LNCaP clone FGC (cell line): Measurements from ENCODE around the gene MICAL2.

ENCODE experiments used
- DNase-seq: peaks from one replicate; pipeline ENCODE4 v3.0.0-alpha.2; 2011; ENCODE audit warnings: low read depth
- H3K4me3 ChIP-seq: 2 replicates; pipeline ENCODE4 v1.5.1; 2011; ENCODE audit warnings: mild to moderate bottlenecking, low read depth, low read length, control low read depth
- CTCF ChIP-seq: IDR thresholded peaks from 2 replicates; pipeline ENCODE4 v1.5.1; 2012; ENCODE audit warnings: mild to moderate bottlenecking; ENCODE audit not compliant: control insufficient read depth, insufficient read depth; ENCODE audit errors: extremely low read depth

The MICAL2 gene

GRCh38 chr11:12077535-12078280, 32.7 kb upstream of the MICAL2 start:
- no peak overlapping the region for H3K4me3 ChIP-seq
- no peak for DNase-seq
- no peak for TF ChIP-seq CTCF

- no peak for DNase-seq
- no peak for TF ChIP-seq CTCF
- no peak overlapping the region for H3K4me3 ChIP-seq
These were observed 30.4 kb upstream of the MICAL2 start for GRCh38 chr11:12079726-12080556.

GRCh38 chr11:12083380-12083779, 27.0 kb upstream of the MICAL2 start:
- no peak for TF ChIP-seq CTCF
- DNase-seq: no peak
- no peak overlapping the region for H3K4me3 ChIP-seq

GRCh38 chr11:12084256-12084655, 26.1 kb upstream of the MICAL2 start:
- TF ChIP-seq CTCF: no peak
- DNase-seq: no peak
- H3K4me3 ChIP-seq: no peak overlapping the region

- DNase-seq: no peak
- no peak for TF ChIP-seq CTCF
- H3K4me3 ChIP-seq: no peak overlapping the region
These were observed 24.8 kb upstream of the MICAL2 start for GRCh38 chr11:12085371-12086251.

- TF ChIP-seq CTCF: no peak
- no peak overlapping the region for H3K4me3 ChIP-seq
- DNase-seq: no peak
These were observed 23.9 kb upstream of the MICAL2 start for GRCh38 chr11:12086271-12087074.
